GM12892 (cell line): ENCODE measurements around the gene LHX3.

Experiments used
- DNase-seq: peaks from one replicate; pipeline ENCODE4 v3.0.0; 2011; ENCODE audit not compliant: insufficient read length
- FAIRE-seq: peaks from 2 replicates; lab custom pipeline; 2011; peaks lifted over from hg19 to GRCh38; lab: Jason Lieb, UNC
- POLR2A ChIP-seq: IDR thresholded peaks from 2 replicates; pipeline ENCODE4 v1.6.1; 2011; ENCODE audit warnings: low read depth, low read length, control low read depth
- POLR2AphosphoS5 ChIP-seq: IDR thresholded peaks from 2 replicates; pipeline ENCODE4 v1.6.1; 2011; ENCODE audit warnings: low read depth, low read length, control low read depth
- TAF1 ChIP-seq: IDR thresholded peaks from 2 replicates; pipeline ENCODE4 v1.6.1; 2011; ENCODE audit warnings: low read depth, mild to moderate bottlenecking, control low read depth, low read length, borderline replicate concordance

The LHX3 gene

GRCh38 chr9:136160995-136161610, 43.8 kb downstream of the LHX3 start:
- no peak for DNase-seq
- TF ChIP-seq TAF1: no peak
- TF ChIP-seq POLR2AphosphoS5: no peak
- no peak for TF ChIP-seq POLR2A
- no peak for FAIRE-seq

- TF ChIP-seq POLR2AphosphoS5 (no peak), POLR2A (no peak), TAF1 (no peak)
- DNase-seq (no peak), FAIRE-seq (no peak)
Measured at GRCh38 chr9:136160381-136160841, 44.5 kb downstream of the LHX3 start.

DNA sequence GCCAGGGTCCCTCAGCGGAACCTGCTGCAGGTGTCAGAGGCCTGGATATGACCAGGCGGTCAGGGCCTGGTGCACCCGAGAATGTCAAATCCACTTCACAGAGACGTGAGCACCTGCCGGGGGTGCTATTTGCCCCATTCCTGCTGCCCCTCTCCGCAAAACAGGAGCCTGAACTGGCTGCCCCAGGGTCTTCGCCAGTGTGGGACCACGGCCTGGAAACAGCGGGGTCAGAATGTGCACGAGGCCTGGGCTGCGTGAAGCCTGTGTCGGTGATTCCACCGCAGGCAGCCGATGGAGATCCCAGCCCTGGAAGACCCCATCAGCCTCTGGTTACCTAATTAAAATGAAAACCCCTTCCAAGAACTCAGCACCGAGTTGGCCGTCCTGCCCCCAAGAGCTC, 45.1 kb downstream of the LHX3 start:
- DNase-seq (no peak), FAIRE-seq (no peak)
- TF ChIP-seq POLR2A (no peak), TAF1 (no peak), POLR2AphosphoS5 (no peak)

DNA sequence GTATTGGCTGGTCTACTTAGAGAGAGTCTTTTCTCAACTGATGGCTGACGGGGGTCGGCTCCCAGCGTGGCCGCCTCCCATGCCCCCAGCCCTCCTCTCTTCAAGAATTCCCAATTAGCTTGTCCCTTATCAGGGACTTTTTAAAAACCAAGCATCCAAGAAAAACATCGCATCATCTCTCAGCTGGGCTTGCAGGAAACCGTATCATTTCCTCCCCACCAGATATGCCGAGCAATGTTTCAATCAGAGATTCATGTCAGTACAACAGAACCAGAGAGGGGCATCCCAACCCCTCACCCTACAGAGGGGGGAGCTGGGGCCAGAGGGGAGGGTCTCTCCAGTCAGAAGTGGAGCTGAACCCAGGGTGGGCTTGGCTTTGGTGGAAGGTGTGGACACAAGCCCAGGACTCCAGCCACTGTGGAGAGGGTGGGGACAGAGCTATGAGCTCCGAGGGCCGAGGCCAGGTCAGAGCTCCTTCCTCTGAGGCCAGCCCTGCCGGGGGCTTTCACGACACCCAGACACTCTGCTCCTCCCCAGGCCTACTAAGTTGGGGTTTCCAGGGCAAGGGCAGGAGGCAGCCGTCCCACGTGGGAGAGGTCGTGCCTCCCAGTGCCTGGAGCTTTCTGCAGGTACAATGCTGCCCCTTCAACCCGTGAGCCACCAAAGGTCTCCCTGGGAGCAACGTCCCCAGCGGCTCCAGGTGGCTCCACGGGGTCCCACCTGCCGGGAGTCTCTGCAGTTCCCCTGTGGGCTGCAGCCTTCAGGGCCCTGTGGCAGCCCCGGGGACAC, 47.3 kb downstream of the LHX3 start:
- TF ChIP-seq TAF1 (no peak), POLR2A (no peak)
- no peak for DNase-seq
- FAIRE-seq: no peak

GRCh38 chr9:136156209-136157120, 48.5 kb downstream of the LHX3 start:
- DNase-seq (no peak), FAIRE-seq (no peak)
- no peak for TF ChIP-seq POLR2AphosphoS5

- TF ChIP-seq TAF1 (no peak), POLR2AphosphoS5 (no peak), POLR2A (no peak)
- no peak for FAIRE-seq
- no peak for DNase-seq
Measured at GRCh38 chr9:136155576-136155975, 49.4 kb downstream of the LHX3 start.

GRCh38 chr9:136154943-136155342, 50.0 kb downstream of the LHX3 start:
- TF ChIP-seq POLR2A: no peak
- no peak for TF ChIP-seq POLR2AphosphoS5
- no peak for TF ChIP-seq TAF1
- FAIRE-seq (no peak), DNase-seq (no peak)

DNA sequence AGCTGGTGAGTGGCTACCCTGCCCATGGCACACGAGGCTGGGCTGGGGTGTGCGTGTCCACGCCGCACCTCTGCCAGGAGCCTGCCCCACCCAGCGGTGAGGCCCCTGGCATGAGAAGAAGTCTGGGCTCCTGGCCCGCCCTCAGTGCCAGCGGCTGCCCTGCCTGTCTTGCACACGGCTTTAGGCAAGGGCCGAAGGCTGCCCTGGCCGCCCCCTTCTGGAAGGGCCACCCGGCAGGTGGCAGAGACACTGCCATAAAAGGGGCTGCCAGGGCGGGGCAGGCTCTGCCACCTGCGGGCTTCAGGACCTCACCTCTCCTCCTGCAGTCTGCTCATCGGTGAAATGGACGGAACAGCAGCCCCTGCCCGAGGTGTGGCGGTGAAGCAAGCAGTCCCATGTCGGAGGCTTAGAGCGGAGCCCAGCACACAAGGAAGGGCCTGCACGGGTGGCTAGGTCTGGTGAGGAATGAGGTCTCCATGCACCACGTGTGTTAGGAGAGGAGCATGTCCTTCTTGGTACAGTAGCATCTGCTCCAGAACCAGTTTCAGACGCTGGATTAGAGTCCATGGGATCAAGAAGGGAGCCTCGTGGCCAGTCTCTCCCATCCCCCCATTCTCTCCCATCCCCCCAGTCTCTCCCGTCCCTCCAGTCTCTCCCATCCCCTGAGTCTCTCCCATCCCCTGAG, 51.4 kb downstream of the LHX3 start:
- DNase-seq (no peak), FAIRE-seq (no peak)
- TF ChIP-seq POLR2AphosphoS5: no peak
- TF ChIP-seq TAF1: no peak
- TF ChIP-seq POLR2A: no peak

GRCh38 chr9:136152931-136153330, 52.0 kb downstream of the LHX3 start:
- FAIRE-seq: no peak
- TF ChIP-seq TAF1 (no peak), POLR2A (no peak), POLR2AphosphoS5 (no peak)
- no peak for DNase-seq

- DNase-seq: no peak
- TF ChIP-seq POLR2AphosphoS5 (no peak), TAF1 (no peak), POLR2A (no peak)
- FAIRE-seq: no peak
Measured at GRCh38 chr9:136152543-136152866, 52.4 kb downstream of the LHX3 start.

DNA sequence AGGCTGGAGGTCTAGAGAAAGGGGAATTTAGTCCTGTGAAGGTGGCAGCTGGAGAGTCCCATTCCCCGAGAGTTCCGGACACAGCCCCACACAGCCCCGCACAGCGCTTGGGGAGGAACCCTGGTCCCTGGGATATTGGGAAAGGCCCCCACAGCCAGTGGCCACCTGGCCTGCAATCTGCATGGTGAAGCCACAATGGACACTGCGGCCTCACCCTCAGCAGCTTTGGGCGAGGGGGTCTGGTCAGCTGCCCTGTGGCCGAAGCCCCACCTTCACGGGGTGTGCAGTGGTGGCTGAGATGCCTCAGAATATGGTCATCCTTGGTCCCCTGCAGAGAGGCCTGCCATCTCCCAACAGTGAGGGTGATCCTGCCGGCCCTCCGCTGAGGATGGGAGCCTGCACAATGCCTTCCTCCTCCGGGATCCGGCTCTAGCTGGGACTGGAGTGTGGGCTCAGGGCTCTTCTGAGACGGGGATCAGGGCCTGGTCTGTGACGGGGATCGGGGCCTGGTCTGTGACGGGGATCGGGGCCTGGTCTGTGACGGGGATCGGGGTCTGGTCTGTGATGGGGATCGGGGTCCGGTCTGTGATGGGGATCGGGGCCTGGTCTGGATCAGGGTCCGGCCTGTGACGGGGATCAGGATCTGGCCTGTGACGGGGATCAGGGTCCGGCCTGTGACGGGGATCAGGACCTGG, 52.9 kb downstream of the LHX3 start:
- no peak for DNase-seq
- no peak for FAIRE-seq
- no peak for TF ChIP-seq POLR2A
- TF ChIP-seq POLR2AphosphoS5: no peak
- no peak for TF ChIP-seq TAF1
